HG03196 (cell line): ENCODE results near the gene SSTR4.
"Not testable (repeated sequence)": the region's sequence is repeated elsewhere in the genome, so short reads cannot be mapped to it uniquely, and the experiment has no call there.

Source experiments
- ATAC-seq: cut with Tn5 transposase; IDR thresholded peaks from one replicate; pipeline ENCODE4 v1.9.1; 2021; ENCODE audit not compliant: unreplicated experiment

Gene SSTR4

DNA sequence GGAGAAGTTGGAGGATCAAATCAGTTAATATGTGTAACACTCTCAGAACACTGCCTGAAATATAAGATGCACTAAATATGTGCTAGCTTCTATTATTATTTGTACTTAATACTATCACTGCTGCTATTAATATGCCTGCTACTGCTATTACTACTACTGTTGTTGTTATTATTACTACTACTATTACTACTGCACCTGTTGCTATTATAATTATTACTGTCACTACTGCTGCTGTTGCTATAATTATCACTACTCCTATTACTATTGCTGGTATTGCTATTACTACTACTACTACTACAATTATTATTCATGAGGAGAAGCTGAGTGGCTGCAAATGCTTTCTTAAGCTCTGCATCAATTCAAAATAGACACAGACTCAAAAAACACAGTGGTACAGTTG, 16.7 kb upstream of the SSTR4 start:
- ATAC-seq: no peak

- ATAC-seq: no peak
Observed at GRCh38 chr20:23018941-23019340, 16.2 kb upstream of the SSTR4 start.

DNA sequence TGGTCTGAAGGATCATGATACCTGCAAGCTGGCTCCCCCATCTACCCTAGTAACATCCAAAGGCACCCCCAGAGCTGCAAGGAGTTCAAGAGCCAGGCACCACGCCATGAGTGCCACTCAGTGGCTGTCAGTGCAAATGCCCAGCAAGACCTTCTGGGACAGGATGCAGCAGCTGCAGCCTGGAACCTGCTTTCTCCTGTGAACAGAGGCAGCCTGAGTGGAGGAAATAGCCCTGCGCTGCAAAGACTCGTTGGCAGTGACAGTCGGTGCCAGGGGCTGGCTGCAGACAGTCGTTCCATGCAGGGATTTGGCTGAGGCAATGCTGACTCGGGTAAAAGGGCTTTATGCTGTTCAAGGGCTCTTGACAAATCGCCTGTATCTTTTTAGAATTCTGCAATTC, 15.7 kb upstream of the SSTR4 start:
- no peak for ATAC-seq

DNA sequence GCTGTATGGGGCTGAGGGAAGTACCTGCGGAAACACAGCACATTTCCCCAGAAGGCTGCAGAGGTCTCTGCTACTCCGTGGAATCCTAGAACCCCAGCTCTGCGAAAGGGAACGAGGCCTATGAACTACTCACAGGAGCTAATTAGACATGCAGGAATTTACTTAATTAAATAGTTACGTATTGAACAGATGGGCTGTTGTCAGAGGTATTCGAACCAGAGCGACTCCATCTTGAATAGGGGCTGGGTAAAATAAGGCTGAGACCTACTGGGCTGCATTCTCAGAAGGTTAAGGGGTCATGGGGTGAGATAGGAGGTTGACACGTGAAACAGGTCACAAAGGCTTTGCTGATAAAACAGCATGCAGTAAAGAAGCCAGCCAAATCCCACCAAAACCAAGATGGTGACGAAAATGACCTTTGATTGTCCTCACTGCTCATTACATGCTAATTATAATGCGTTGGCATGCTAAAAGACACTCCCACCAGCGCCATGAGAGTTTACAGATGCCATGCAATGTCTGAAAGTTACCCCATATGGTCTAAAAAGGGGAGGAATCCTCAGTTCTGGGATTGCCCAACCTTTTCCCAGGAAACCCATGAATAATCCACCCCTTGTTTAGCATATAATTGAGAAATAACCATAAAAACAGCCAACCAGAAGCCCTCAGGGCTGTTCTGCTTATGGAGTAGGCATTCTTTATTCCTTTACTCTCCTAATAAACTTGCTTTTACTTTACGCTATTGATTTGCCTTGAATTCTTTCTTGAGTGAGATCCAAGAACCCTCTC, 14.7 kb upstream of the SSTR4 start:
- no peak for ATAC-seq

DNA sequence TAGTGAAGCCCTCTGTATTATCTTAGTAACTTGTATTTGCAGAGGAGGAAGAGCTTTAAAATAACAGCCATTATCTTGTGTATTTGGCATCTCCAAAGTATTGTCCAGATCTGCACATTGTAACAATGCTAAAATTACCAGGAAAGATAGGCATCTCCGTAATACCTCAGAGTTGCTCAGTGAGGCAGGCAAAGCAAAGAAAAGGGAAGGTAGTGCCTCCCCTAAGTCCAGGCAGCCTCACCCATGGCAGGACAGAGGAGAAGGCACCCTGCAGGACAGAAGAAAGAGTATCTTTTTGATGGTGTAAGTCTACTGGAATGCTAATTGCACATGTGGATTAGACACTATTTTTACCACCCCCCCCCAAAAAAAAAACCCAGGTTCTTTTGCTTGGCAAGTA, 13.6 kb upstream of the SSTR4 start:
- no peak for ATAC-seq

DNA sequence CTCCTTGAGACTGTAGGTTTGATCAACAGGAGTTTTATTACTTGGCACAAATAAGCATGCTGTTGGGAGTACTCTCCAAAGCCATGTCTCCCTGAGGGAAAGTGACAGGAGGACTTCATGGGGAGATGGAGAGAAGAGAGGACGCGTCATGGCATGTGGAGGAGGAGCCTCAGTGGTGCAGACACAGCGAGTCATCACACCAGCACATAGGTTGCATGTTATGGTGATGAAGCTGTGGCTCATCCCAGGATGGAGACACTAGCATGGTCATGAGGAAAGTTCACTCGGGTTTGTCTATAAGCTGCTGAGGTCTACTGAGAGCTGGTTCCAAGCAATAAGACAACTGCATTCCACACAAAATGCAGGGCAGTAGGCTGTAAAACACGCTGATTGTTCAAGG, 13.2 kb upstream of the SSTR4 start:
- no peak for ATAC-seq

DNA sequence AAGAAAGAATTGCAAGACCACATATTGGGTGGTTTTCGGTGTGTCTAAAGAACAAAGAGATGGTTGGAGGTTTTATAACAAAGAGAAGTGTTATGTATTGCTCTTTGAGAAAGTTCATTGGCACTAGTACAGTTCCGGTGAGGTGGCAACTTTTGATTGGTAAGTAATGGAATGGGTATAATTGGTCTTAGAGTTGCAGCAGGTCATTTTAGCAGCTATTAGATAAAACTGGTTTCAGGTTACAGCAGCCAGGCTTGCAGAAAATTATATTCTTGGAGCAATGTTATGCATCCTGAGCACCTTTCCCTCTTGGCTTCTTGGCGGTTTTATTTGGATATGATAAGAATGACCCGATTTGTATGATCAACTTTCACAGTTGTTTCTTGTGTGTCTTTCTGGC, 12.3 kb upstream of the SSTR4 start:
- no peak for ATAC-seq

- ATAC-seq: no peak
Observed at GRCh38 chr20:23023621-23024177, 11.4 kb upstream of the SSTR4 start.

DNA sequence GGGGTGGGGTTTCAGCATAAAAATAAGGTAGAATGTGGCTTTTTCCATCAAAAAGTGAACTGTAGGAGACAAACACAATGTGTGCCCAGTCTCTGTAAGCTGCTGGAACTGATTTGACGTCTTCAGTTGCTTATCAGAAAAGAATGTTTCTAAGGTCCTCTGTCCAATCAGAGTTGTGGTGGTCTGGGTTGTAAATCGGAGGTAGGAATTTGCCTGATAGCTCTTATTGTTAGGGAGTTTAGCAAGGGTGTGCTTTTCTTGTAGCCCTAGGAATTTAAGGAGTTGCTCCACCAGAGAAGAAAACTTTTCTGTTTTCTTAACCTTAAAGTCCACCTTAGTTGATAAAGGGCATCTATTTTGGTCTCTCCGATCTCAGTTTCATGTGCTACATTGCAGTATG, 10.4 kb upstream of the SSTR4 start:
- no peak for ATAC-seq

GRCh38 chr20:23025503-23025902, 9.6 kb upstream of the SSTR4 start:
- not testable (repeated sequence) for ATAC-seq

GRCh38 chr20:23027721-23028120, 7.4 kb upstream of the SSTR4 start:
- ATAC-seq: no peak

DNA sequence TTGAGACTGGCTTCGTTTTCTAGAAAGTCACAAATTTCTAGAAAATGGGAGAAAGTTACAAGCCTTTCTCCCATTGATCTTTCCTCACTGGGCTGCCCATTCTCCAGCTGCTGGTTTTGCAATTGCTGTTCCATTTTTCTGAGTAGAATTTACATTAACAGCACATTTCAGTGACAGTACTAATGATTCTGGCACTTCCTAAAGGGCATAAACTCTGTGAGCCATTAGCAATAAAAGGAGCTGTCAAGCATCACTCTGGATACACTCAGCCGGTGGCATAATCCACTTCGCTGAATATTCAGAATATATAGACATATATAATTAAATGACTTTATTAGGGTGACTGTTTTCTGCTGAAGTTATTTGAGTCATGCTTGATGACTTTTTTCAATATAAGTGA, 6.7 kb upstream of the SSTR4 start:
- ATAC-seq: no peak

DNA sequence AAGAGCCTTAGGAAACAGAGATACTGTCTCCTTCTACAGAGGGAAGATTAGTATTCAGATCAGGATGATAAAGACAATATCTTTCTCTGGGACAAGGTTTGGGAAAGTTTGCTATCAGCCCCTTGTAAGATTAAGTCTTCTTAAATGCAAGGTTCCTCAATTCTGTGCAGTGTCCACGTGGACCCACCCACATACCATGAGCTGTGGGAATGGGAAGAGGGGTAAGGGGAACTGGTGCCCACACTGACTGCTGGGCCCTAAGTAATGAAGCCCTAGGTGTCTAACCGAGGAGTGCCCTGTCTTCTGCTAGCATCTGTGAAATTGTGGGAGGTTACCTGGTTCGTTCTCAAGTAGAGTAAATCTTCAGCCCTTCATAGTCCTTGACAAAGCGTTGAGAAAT, 5.8 kb upstream of the SSTR4 start:
- no peak for ATAC-seq

- no peak for ATAC-seq
Observed at GRCh38 chr20:23031346-23031745, 3.8 kb upstream of the SSTR4 start.

- ATAC-seq: no peak
Observed at GRCh38 chr20:23032056-23032749, 2.9 kb upstream of the SSTR4 start.

DNA sequence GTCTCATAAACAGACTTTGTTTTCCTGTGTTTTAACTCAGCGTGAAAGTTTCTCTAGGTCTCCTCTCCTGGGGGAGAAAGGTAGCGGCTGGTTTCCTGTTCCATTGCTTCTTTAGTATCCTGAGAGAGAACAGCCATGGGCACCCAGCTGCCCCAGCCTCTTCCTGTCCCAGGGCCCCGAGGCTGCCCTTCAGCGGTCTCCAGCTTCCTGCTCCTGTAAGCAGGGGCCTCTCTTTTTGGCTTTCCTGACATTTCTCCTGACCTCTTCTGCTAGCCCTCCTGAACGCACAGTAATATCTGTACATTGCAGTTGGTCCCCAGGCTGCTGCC, 2.4 kb upstream of the SSTR4 start:
- no peak for ATAC-seq

- ATAC-seq: no peak
Observed at GRCh38 chr20:23033918-23034317, 1.2 kb upstream of the SSTR4 start.

DNA sequence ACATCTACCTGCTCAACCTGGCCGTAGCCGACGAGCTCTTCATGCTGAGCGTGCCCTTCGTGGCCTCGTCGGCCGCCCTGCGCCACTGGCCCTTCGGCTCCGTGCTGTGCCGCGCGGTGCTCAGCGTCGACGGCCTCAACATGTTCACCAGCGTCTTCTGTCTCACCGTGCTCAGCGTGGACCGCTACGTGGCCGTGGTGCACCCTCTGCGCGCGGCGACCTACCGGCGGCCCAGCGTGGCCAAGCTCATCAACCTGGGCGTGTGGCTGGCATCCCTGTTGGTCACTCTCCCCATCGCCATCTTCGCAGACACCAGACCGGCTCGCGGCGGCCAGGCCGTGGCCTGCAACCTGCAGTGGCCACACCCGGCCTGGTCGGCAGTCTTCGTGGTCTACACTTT, 619 bp downstream of the SSTR4 start:
- no peak for ATAC-seq

DNA sequence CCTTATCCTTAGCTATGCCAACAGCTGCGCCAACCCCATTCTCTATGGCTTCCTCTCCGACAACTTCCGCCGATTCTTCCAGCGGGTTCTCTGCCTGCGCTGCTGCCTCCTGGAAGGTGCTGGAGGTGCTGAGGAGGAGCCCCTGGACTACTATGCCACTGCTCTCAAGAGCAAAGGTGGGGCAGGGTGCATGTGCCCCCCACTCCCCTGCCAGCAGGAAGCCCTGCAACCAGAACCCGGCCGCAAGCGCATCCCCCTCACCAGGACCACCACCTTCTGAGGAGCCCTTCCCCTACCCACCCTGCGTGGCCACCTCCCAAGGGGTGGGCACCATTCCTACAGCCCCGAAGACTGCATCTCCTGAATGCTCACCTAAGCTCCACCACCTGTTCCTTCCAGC, 1.3 kb downstream of the SSTR4 start:
- ATAC-seq: no peak

GRCh38 chr20:23037017-23037481, 1.9 kb downstream of the SSTR4 start:
- ATAC-seq: no peak

- no peak for ATAC-seq
Observed at GRCh38 chr20:23039136-23039875, 4.2 kb downstream of the SSTR4 start.
